Caco-2 (cell line): ENCODE data around the gene MYADML2. TPM values are rescaled to one million over a fixed set of nuclear protein-coding genes. Genes with fewer than 3 reads are reported as not detected.

Source experiments
- BruUV-seq: library from RNA; stranded (reverse); fragments of 400-500 nt; replicated peaks from 2 replicates; lab custom pipeline; 2021; lab: Mats Ljungman, UMichigan
- CTCF ChIA-PET: fragments of 300-600 bp; sonication (Branson Sonifier 250); formaldehyde crosslinking; loops from one replicate; lab custom pipeline; 2022; ENCODE audit warnings: antibody characterized with exemption; lab: Charles Lee
- POLR2A ChIA-PET: fragments of 300-600 bp; sonication (Branson Sonifier 250); formaldehyde crosslinking; loops from one replicate; lab custom pipeline; 2022; ENCODE audit warnings: antibody characterized with exemption; lab: Charles Lee
- DNase-seq, 2 experiments: peaks; one replicate each; pipeline versions ENCODE4 v3.0.0 to v3.0.0-alpha.2; 2020 to 2022
- H3K27me3 ChIP-seq: replicated peaks from 2 replicates; pipeline ENCODE4 v1.6.0; 2011; ENCODE audit warnings: low read length; ENCODE audit not compliant: control insufficient read depth, insufficient read depth
- H3K36me3 ChIP-seq: 2 replicates; pipeline ENCODE4 v1.5.1; 2011; ENCODE audit warnings: low read length; ENCODE audit not compliant: control insufficient read depth, insufficient read depth
- H3K4me1 ChIP-seq: fragments of 250-450 bp; sonication (Bioruptor Pico); 2 replicates; pipeline ENCODE4 v1.5.1; 2020; ENCODE audit warnings: mild to moderate bottlenecking
- H3K4me3 ChIP-seq: 2 replicates; pipeline ENCODE4 v1.5.1; 2011; ENCODE audit warnings: low read depth, mild to moderate bottlenecking, control low read depth, low read length
- H3K9me3 ChIP-seq: fragments of 250-450 bp; sonication (Bioruptor Pico); 2 replicates; pipeline ENCODE4 v1.5.1; 2020; ENCODE audit warnings: mild to moderate bottlenecking, moderate library complexity
- H3K27ac Mint-ChIP-seq: one replicate; pipeline ENCODE4 v1.8.0; 2022; ENCODE audit warnings: mixed read lengths; ENCODE audit not compliant: unreplicated experiment
- H3K27me3 Mint-ChIP-seq: one replicate; pipeline ENCODE4 v1.8.0; 2022; ENCODE audit warnings: mixed read lengths; ENCODE audit not compliant: insufficient read depth, unreplicated experiment
- H3K36me3 Mint-ChIP-seq: one replicate; pipeline ENCODE4 v1.8.0; 2022; ENCODE audit warnings: mild to moderate bottlenecking, mixed read lengths; ENCODE audit not compliant: insufficient read depth, unreplicated experiment
- H3K4me1 Mint-ChIP-seq: one replicate; pipeline ENCODE4 v1.8.0; 2022; ENCODE audit warnings: low read depth, mixed read lengths; ENCODE audit not compliant: unreplicated experiment
- H3K4me3 Mint-ChIP-seq: one replicate; pipeline ENCODE4 v1.8.0; 2022; ENCODE audit warnings: mild to moderate bottlenecking, moderate library complexity, mixed read lengths; ENCODE audit not compliant: unreplicated experiment
- H3K9me3 Mint-ChIP-seq: one replicate; pipeline ENCODE4 v1.8.0; 2022; ENCODE audit warnings: mixed read lengths; ENCODE audit not compliant: unreplicated experiment
- intact Hi-C: fragments of 100-400 bp; cut with micrococcal nuclease; formaldehyde crosslinking; loops from one replicate; pipeline ENCODE4 v1.10.0; 2022; ENCODE audit not compliant: unreplicated experiment
- total RNA-seq: library from RNA; stranded (reverse); gene quantifications from 2 replicates; pipeline ENCODE4 v1.2.3, GENCODE V29; 2022
- TF ChIP-seq, protein P1 (sequence below), 2 experiments: fragments of 200-600 bp in 1 of 2; IDR thresholded peaks; 1 replicate in 1 of 2; 2 replicates in 1 of 2; pipeline versions ENCODE4 v1.5.1 to v1.8.0; 2011 to 2022; ENCODE audit warnings: antibody characterized with exemption in 1 of 2, control low read depth in 1 of 2, inconsistent platforms in 1 of 2, low read depth in 1 of 2, low read length in 1 of 2, mild to moderate bottlenecking in 1 of 2, moderate library complexity in 1 of 2; ENCODE audit not compliant: insufficient read depth in 1 of 2, severe bottlenecking in 1 of 2, unreplicated experiment in 1 of 2

The MYADML2 gene
- total RNA-seq, 1 experiment from 2014 or later, result not detected

- Mint-ChIP-seq H3K4me1 (peaks cover 24% of the 10 kb centered on the region), H3K36me3 (peaks cover 93% of the 10 kb centered on the region), H3K27me3 (no peaks in the 10 kb centered on the region), H3K27ac (peak overlapping the region; percentile 73), H3K4me3 (peak overlapping the region; percentile 70), H3K9me3 (no peaks in the 10 kb centered on the region)
- BruUV-seq, result no TSS peak
- no peaks in the 10 kb centered on the region for H3K9me3 ChIP-seq
- DNase-seq, result no peak
- intact Hi-C loops, result loop anchor here (2.0 kb wide), 1 partner anchor 15 kb away; the partner anchor contains the start of gene MAFG
- H3K27me3 ChIP-seq, result no peaks in the 10 kb centered on the region
- H3K4me3 ChIP-seq, result no peak overlapping the region
- H3K36me3 ChIP-seq, result peaks cover 24% of the 10 kb centered on the region
- ChIA-PET CTCF (interaction anchor here (0.8 kb wide), 1 partner anchor 16 kb away, joined by 9 read pairs; the partner anchor contains the start of gene MAFG), POLR2A (no interaction called here)
- TF ChIP-seq, protein P1, sequence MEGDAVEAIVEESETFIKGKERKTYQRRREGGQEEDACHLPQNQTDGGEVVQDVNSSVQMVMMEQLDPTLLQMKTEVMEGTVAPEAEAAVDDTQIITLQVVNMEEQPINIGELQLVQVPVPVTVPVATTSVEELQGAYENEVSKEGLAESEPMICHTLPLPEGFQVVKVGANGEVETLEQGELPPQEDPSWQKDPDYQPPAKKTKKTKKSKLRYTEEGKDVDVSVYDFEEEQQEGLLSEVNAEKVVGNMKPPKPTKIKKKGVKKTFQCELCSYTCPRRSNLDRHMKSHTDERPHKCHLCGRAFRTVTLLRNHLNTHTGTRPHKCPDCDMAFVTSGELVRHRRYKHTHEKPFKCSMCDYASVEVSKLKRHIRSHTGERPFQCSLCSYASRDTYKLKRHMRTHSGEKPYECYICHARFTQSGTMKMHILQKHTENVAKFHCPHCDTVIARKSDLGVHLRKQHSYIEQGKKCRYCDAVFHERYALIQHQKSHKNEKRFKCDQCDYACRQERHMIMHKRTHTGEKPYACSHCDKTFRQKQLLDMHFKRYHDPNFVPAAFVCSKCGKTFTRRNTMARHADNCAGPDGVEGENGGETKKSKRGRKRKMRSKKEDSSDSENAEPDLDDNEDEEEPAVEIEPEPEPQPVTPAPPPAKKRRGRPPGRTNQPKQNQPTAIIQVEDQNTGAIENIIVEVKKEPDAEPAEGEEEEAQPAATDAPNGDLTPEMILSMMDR (IDR thresholded peaks at IDR 0.05; ENCODE audit: insufficient read depth in 1 of 2, low read depth in 1 of 2, low read length in 1 of 2, severe bottlenecking in 1 of 2, unreplicated experiment in 1 of 2), result no peak
- H3K4me1 ChIP-seq, result peaks cover 25% of the 10 kb centered on the region
These were observed 35.1 kb downstream of the MYADML2 start for GRCh38 chr17:81911969-81912368.

DNA sequence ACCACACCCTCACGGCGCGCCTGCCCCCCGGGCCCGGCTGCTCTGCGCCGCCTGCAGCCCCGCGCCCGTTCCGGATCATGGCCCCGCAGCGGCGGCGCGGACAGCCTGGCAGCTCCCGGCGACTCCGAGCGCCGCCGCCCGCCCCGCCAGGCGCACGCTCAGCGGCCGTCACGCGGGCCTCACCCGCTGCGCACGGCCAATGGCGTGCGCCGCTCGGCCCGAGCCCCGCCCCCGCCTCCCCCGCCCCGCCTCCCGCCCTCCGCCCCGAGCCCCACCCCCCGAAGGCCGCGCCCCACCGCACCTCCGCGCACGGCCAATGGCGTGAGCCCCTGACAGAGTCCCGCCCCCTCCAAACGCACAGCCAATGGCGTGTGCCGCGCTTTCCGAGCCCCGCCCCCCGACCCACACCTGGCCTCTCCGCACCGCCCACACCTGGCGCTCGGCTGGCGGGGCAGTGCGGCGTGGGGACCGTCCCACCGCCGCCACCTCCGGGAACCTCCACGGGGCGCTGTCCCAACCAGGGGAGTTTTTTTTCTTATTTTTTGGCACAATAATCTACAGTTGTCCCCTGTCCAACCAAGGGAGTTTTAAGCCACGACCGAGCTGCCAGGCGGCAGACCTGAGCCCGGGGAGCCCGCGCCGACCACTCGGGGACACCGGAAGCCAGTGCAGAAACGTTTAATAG, 35.6 kb downstream of the MYADML2 start, which contains the start of gene PCYT2:
PCYT2 (minus strand) TSS at position 123 of the 685 bp plus-strand sequence; CDS start at position 79, 44 bp downstream.
- TF ChIP-seq, protein P1 (IDR thresholded peaks at IDR 0.05; ENCODE audit: insufficient read depth in 1 of 2, low read depth in 1 of 2, low read length in 1 of 2, severe bottlenecking in 1 of 2, unreplicated experiment in 1 of 2), result peak; percentile 31 to 45
- peaks cover 93% of the 10 kb centered on the region for H3K36me3 Mint-ChIP-seq

DNA sequence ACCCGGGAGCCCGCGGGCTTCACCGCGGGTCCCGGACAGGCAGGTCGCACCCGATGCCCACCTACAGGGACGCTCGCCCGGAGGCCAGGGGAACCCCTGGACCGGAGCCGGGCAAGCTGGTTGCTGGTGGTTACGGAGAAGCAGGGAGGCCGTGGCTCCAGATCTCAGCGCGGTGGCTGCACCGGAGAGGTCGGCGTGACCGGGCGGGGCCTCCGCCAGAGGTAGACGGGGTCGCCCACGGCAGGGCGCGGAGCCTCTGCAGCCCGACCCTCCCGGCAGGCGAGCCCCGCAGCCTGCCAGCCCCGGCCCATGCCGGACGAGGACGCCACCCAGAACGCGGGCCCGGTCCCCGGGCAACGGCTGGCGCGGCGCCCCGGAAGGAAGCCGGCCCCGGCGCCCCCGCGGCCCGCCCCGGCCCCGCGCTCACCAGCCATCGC, 36.2 kb downstream of the MYADML2 start:
- H3K9me3 ChIP-seq, result no peaks in the 10 kb centered on the region
- BruUV-seq, result TSS peak; percentile 91
- Mint-ChIP-seq H3K4me1 (peaks cover 13% of the 10 kb centered on the region), H3K36me3 (peaks cover 91% of the 10 kb centered on the region), H3K27ac (peak overlapping the region; percentile 94), H3K27me3 (no peaks in the 10 kb centered on the region), H3K4me3 (peak overlapping the region; percentile 89), H3K9me3 (no peaks in the 10 kb centered on the region)
- ChIA-PET CTCF (no interaction called here), POLR2A (interaction anchor here (0.6 to 1.0 kb wide), 5 partner anchors 14 to 127 kb away, joined by 3 to 7 read pairs (median 3); partner anchors contain the start of genes ANAPC11 and DCXR)
- no peak for DNase-seq
- no peaks in the 10 kb centered on the region for H3K27me3 ChIP-seq
- peaks cover 24% of the 10 kb centered on the region for H3K36me3 ChIP-seq
- peaks cover 15% of the 10 kb centered on the region for H3K4me1 ChIP-seq
- TF ChIP-seq, protein P1 (IDR thresholded peaks at IDR 0.05; ENCODE audit: insufficient read depth in 1 of 2, low read depth in 1 of 2, low read length in 1 of 2, severe bottlenecking in 1 of 2, unreplicated experiment in 1 of 2), result no peak
- intact Hi-C loops, result loop anchor here (1.0 to 2.0 kb wide), 2 partner anchors 16 to 20 kb away; partner anchors contain the start of genes ALYREF, ANAPC11 and MAFG
- peak overlapping the region; percentile 99 for H3K4me3 ChIP-seq

More for the DNA sequence above, 35.6 kb downstream of the MYADML2 start, which contains the start of gene PCYT2:
- H3K4me3 ChIP-seq, result peak within 1 kb of the TSS; percentile 99
- H3K27ac Mint-ChIP-seq, result peak within 1 kb of the TSS; percentile 94
- H3K9me3 Mint-ChIP-seq, result no peaks in the 10 kb centered on the region
- peaks cover 19% of the 10 kb centered on the region for H3K4me1 Mint-ChIP-seq
- intact Hi-C loops, result loop anchor here (2.0 kb wide), 1 partner anchor 15 kb away; the partner anchor contains the start of gene MAFG
- peaks cover 19% of the 10 kb centered on the region for H3K4me1 ChIP-seq
- H3K9me3 ChIP-seq, result no peaks in the 10 kb centered on the region
- CTCF ChIA-PET, result no interaction called here
- DNase-seq, result peak; percentile 97 to 98
- POLR2A ChIA-PET, result interaction anchor here (0.6 to 1.0 kb wide), 5 partner anchors 13 to 126 kb away, joined by 3 to 7 read pairs (median 3); partner anchors contain the start of genes ANAPC11 and DCXR
- no TSS peak for BruUV-seq
- H3K27me3 Mint-ChIP-seq, result no peaks in the 10 kb centered on the region
- peaks cover 24% of the 10 kb centered on the region for H3K36me3 ChIP-seq
- H3K27me3 ChIP-seq, result no peaks in the 10 kb centered on the region
- H3K4me3 Mint-ChIP-seq, result peak within 1 kb of the TSS; percentile 89
